ENCODE data around the gene GALNT14.

DNA sequence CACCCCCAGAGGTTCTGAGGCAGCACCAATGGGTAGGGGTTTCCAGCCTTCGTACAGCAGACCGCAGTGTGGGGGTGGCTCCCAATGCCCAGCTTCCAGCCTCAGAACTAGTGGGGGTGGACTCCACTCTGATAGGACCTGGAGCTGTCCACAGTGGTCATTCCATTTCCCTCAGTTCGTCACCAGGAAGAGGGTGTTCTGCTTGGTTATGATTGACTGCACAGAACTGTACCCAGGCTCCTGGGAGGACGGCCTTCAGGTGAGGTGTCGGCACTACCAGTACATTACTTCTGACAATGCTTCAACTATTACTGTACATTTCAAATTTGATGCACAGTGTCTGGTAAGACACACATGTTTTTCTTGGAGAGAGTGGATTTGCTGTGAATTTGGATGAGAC, 180.6 kb downstream of the GALNT14 start:
- TF ChIP-seq POLR2A (IDR thresholded peaks at IDR 0.05) (no peak), POLR2AphosphoS5 (IDR thresholded peaks at IDR 0.05) (no peak), EP300 (IDR thresholded peaks at IDR 0.05) (no peak)
- TF ChIP-seq, protein P1, sequence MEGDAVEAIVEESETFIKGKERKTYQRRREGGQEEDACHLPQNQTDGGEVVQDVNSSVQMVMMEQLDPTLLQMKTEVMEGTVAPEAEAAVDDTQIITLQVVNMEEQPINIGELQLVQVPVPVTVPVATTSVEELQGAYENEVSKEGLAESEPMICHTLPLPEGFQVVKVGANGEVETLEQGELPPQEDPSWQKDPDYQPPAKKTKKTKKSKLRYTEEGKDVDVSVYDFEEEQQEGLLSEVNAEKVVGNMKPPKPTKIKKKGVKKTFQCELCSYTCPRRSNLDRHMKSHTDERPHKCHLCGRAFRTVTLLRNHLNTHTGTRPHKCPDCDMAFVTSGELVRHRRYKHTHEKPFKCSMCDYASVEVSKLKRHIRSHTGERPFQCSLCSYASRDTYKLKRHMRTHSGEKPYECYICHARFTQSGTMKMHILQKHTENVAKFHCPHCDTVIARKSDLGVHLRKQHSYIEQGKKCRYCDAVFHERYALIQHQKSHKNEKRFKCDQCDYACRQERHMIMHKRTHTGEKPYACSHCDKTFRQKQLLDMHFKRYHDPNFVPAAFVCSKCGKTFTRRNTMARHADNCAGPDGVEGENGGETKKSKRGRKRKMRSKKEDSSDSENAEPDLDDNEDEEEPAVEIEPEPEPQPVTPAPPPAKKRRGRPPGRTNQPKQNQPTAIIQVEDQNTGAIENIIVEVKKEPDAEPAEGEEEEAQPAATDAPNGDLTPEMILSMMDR (IDR thresholded peaks at IDR 0.05): no peak
